Keratinocyte (primary cell): ENCODE measurements around the gene FIGNL1. TPM values are rescaled to one million over a fixed set of nuclear protein-coding genes. Genes with fewer than 3 reads are reported as not detected.

Experiments
- DNase-seq: peaks from one replicate; pipeline ENCODE4 v3.0.0-alpha.2; 2011; ENCODE audit warnings: low read depth, missing footprints, low spot score
- FAIRE-seq: peaks from 2 replicates; lab custom pipeline; 2011; peaks lifted over from hg19 to GRCh38; lab: Jason Lieb, UNC
- H2AFZ ChIP-seq: 2 replicates; pipeline ENCODE4 v1.6.0; 2012; ENCODE audit warnings: low read length, control low read depth, inconsistent platforms; ENCODE audit not compliant: control insufficient read depth
- H3K27ac ChIP-seq: 2 replicates; pipeline ENCODE4 v1.5.1; 2011; ENCODE audit warnings: low read length; ENCODE audit not compliant: control insufficient read depth, insufficient read depth
- H3K27me3 ChIP-seq: 3 replicates; pipeline ENCODE4 v1.6.0; 2011; ENCODE audit warnings: low read length; ENCODE audit not compliant: control insufficient read depth, insufficient read depth; ENCODE audit errors: extremely low read depth
- H3K36me3 ChIP-seq, 2 experiments: 2 replicates in 1 of 2; 3 replicates in 1 of 2; pipeline ENCODE4 v1.5.1; 2011; ENCODE audit warnings: low read length in 2 of 2, mild to moderate bottlenecking in 1 of 2; ENCODE audit not compliant: control insufficient read depth in 2 of 2, insufficient read depth in 2 of 2; ENCODE audit errors: extremely low read depth in 1 of 2
- H3K4me1 ChIP-seq: 3 replicates; pipeline ENCODE4 v1.5.1; 2011; ENCODE audit warnings: low read length; ENCODE audit not compliant: control insufficient read depth, insufficient read depth; ENCODE audit errors: extremely low read depth
- H3K4me2 ChIP-seq: 3 replicates; pipeline ENCODE4 v1.6.0; 2011; ENCODE audit warnings: low read depth, low read length; ENCODE audit not compliant: control insufficient read depth, insufficient read depth; ENCODE audit errors: extremely low read depth
- H3K4me3 ChIP-seq, 3 experiments: fragments of 200-600 bp in 1 of 3; sonication (generic) in 1 of 3; 2 replicates in 2 of 3; 3 replicates in 1 of 3; pipeline ENCODE4 v1.5.1; 2011 to 2016; ENCODE audit warnings: low read length in 3 of 3, mild to moderate bottlenecking in 3 of 3, control low read depth in 2 of 3, inconsistent platforms in 1 of 3, low read depth in 1 of 3, mixed read lengths in 1 of 3, mixed run types in 1 of 3, moderate library complexity in 1 of 3; ENCODE audit not compliant: control insufficient read depth in 2 of 3, insufficient read depth in 2 of 3; ENCODE audit errors: extremely low read depth in 1 of 3
- H3K79me2 ChIP-seq: 2 replicates; pipeline ENCODE4 v1.6.0; 2012; ENCODE audit warnings: low read length; ENCODE audit not compliant: control insufficient read depth, insufficient read depth
- H3K9ac ChIP-seq: 3 replicates; pipeline ENCODE4 v1.6.0; 2011; ENCODE audit warnings: low read length; ENCODE audit not compliant: control insufficient read depth, insufficient read depth; ENCODE audit errors: extremely low read depth
- H3K9me1 ChIP-seq: 3 replicates; pipeline ENCODE4 v1.6.0; 2011; ENCODE audit warnings: low read length; ENCODE audit not compliant: control insufficient read depth, insufficient read depth; ENCODE audit errors: extremely low read depth
- H3K9me3 ChIP-seq: 2 replicates; pipeline ENCODE4 v1.5.1; 2012; ENCODE audit warnings: low read depth, low read length; ENCODE audit not compliant: control insufficient read depth
- H4K20me1 ChIP-seq: 3 replicates; pipeline ENCODE4 v1.6.0; 2011; ENCODE audit warnings: low read length; ENCODE audit not compliant: control insufficient read depth, insufficient read depth; ENCODE audit errors: extremely low read depth
- CTCF ChIP-seq, 3 experiments: IDR thresholded peaks in 1 of 3; conservative IDR thresholded peaks in 1 of 3; optimal IDR thresholded peaks in 1 of 3; 2 replicates in 2 of 3; 3 replicates in 1 of 3; pipeline versions ENCODE3 to v1.5.1; 2011; ENCODE audit warnings: low read length in 3 of 3, mild to moderate bottlenecking in 3 of 3, moderate library complexity in 2 of 3, control low read depth in 1 of 3, inconsistent platforms in 1 of 3; ENCODE audit not compliant: insufficient read depth in 2 of 3; ENCODE audit errors: extremely low read depth in 1 of 3
- EZH2 ChIP-seq: IDR thresholded peaks from one replicate; pipeline ENCODE4 v1.6.1; 2012; ENCODE audit warnings: inconsistent platforms, mild to moderate bottlenecking, low read length, moderate library complexity
- dilution Hi-C: fragments of 300-500 bp; cut with MboI; formaldehyde crosslinking; loops from one replicate; pipeline ENCODE4 v1.7.0; 2020; ENCODE audit warnings: low sequenced_read_pairs; ENCODE audit not compliant: extremely low pct_ligation_motif_present
- polyA plus RNA-seq, 5 experiments: library from polyadenylated mRNA; depleted of rRNA in 3 of 5; stranded (reverse) in 3 of 5; stranded (forward) in 1 of 5; unstranded in 1 of 5; fragments of >200 nt; gene quantifications; 1 replicate in 1 of 5; 2 replicates in 3 of 5; 3 replicates in 1 of 5; pipeline versions ENCODE4 v1.2.1 to v1.2.3, GENCODE V29; 2011 to 2012; ENCODE audit warnings: missing spikeins in 2 of 5, low read depth in 1 of 5, low replicate concordance in 1 of 5

The FIGNL1 gene
- polyA plus RNA-seq, 1 donor (not counting 4 experiments of a cell fraction or from before 2014, with no cell fraction given), result 12.7 TPM

DNA sequence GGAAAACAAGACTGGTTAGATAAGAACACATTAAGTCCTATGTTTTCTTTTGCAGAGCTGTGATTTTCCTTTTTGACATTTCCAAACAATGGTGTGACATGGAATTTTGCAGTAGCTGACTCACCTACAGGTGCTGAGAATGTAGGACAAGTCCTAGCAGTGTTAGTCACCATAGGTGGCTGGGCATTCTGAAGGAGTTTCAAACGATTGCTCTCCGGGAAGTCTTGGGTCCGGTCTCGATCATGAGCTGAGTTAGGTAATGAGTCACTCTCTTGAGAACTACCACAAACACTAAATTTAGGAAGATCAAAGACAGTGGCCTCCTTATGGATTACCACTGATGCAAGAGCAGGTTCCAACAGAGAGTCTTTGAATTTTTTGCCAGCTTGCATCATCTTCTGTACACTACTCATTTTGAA lies 3.6 kb downstream of the FIGNL1 start:
- Histone ChIP-seq H3K79me2 (peaks cover 5% of the 10 kb centered on the region), H3K4me2 (peak overlapping the region; percentile 39), H2AFZ (no peak overlapping the region)

DNA sequence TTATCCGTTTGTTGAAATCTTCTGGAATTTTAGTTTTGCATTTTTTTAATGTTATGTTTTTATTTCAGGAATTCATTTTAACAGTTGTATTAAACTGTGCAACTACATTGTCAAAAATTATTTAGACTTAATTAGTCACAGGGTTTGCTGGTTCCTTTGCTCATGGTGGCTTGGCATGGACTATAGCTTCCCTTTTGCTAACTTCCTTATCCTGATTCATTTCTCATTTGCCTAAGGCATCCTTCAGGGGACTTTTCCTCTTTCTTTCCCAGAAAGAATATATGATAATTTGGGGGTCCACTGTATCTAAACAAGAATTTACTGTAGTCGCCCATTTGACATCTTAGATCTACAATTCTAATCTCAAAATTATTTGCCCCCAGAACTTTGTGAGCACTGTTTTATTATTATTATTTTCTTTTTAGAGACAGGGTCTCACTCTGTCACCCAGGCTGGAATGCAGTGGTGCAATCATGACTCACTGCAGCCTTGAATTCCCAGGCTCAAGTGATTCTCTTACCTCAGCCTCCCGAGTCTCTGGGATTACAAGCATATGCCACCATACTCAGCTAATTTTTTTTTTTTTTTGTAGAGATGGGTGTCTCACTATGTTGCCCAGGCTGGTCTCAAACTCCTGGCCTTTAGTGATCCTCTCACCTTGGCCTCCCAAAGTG lies 13.9 kb downstream of the FIGNL1 start:
- Histone ChIP-seq H2AFZ (no peak overlapping the region), H3K9ac (no peak overlapping the region), H3K9me1 (no peaks in the 10 kb centered on the region), H3K27ac (peak overlapping the region; percentile 55), H3K4me1 (peaks cover 11% of the 10 kb centered on the region), H3K4me2 (peak overlapping the region; percentile 11), H3K36me3 (no peaks in the 10 kb centered on the region), H3K27me3 (no peaks in the 10 kb centered on the region), H4K20me1 (no peaks in the 10 kb centered on the region), H3K4me3 (no peak overlapping the region), H3K9me3 (no peaks in the 10 kb centered on the region), H3K79me2 (no peaks in the 10 kb centered on the region)
- no peak for FAIRE-seq
- dilution Hi-C loops, result no loop called here
- no peak for DNase-seq
- TF ChIP-seq EZH2 (no peak), CTCF (optimal IDR thresholded peaks at IDR 0.05 in 1 of 3, IDR thresholded peaks at IDR 0.05 in 1 of 3, conservative IDR thresholded peaks at IDR 0.05 in 1 of 3; ENCODE audit: extremely low read depth in 1 of 3, insufficient read depth in 2 of 3, low read length in 3 of 3) (no peak)

More for the DNA sequence above, 3.6 kb downstream of the FIGNL1 start:
- TF ChIP-seq CTCF (optimal IDR thresholded peaks at IDR 0.05 in 1 of 3, IDR thresholded peaks at IDR 0.05 in 1 of 3, conservative IDR thresholded peaks at IDR 0.05 in 1 of 3; ENCODE audit: extremely low read depth in 1 of 3, insufficient read depth in 2 of 3, low read length in 3 of 3) (no peak), EZH2 (no peak)
- peaks cover 0 to 12% of the 10 kb centered on the region in 2 experiments for H3K36me3 ChIP-seq
- no peaks in the 10 kb centered on the region for H3K27me3 ChIP-seq
- peaks cover 27% of the 10 kb centered on the region for H3K4me1 ChIP-seq
- FAIRE-seq, result peak; percentile 86
- peak overlapping the region; percentile 66 for H3K27ac ChIP-seq
- no peaks in the 10 kb centered on the region for H3K9me3 ChIP-seq
- H4K20me1 ChIP-seq, result no peaks in the 10 kb centered on the region
- DNase-seq, result peak; percentile 96
- dilution Hi-C loops, result no loop called here
- no peaks in the 10 kb centered on the region for H3K9me1 ChIP-seq
- no peak overlapping the region for H3K4me3 ChIP-seq
- no peak overlapping the region for H3K9ac ChIP-seq
